NCI-H2196 (cell line): ENCODE data around the gene CELA3B.
"Not testable (repeated sequence)": the region's sequence is repeated elsewhere in the genome, so short reads cannot be mapped to it uniquely, and the experiment has no call there.

ENCODE experiments used
- DNase-seq: peaks from one replicate; lab custom pipeline; 2025; ENCODE audit not compliant: unreplicated experiment; lab: John Stamatoyannopoulos, UW

The CELA3B gene

GRCh38 chr1:21942959-21943640, 33.7 kb upstream of the CELA3B start:
- DNase-seq: not testable (repeated sequence)

GRCh38 chr1:21944733-21945073, 32.1 kb upstream of the CELA3B start:
- no peak for DNase-seq

GRCh38 chr1:21946836-21947587, 29.8 kb upstream of the CELA3B start:
- no peak for DNase-seq

- DNase-seq: no peak
These were observed 26.1 kb upstream of the CELA3B start for GRCh38 chr1:21950734-21951133.

- DNase-seq: no peak
These were observed 25.5 kb upstream of the CELA3B start for GRCh38 chr1:21951226-21951870.

GRCh38 chr1:21952786-21953520, 23.9 kb upstream of the CELA3B start:
- DNase-seq: no peak

GRCh38 chr1:21955058-21955457, 21.8 kb upstream of the CELA3B start:
- DNase-seq: no peak

GRCh38 chr1:21955501-21956281, 21.1 kb upstream of the CELA3B start:
- no peak for DNase-seq

GRCh38 chr1:21956720-21957552, 19.9 kb upstream of the CELA3B start:
- DNase-seq: peak; percentile 82

GRCh38 chr1:21961337-21961736, 15.5 kb upstream of the CELA3B start:
- DNase-seq: no peak

- no peak for DNase-seq
These were observed 15.0 kb upstream of the CELA3B start for GRCh38 chr1:21961799-21962198.

- peak; percentile 86 for DNase-seq
These were observed 13.2 kb upstream of the CELA3B start for GRCh38 chr1:21963477-21964217.

- DNase-seq: no peak
These were observed 10.4 kb upstream of the CELA3B start for GRCh38 chr1:21966247-21967000.

GRCh38 chr1:21967216-21967615, 9.6 kb upstream of the CELA3B start:
- DNase-seq: not testable (repeated sequence)

GRCh38 chr1:21969066-21969465, 7.8 kb upstream of the CELA3B start:
- not testable (repeated sequence) for DNase-seq

- DNase-seq: not testable (repeated sequence)
These were observed 6.3 kb upstream of the CELA3B start for GRCh38 chr1:21970523-21970922.

- DNase-seq: not testable (repeated sequence)
These were observed 3.8 kb upstream of the CELA3B start for GRCh38 chr1:21972973-21973441.

GRCh38 chr1:21973948-21974347, 2.9 kb upstream of the CELA3B start:
- DNase-seq: not testable (repeated sequence)
